ENCODE measurements around the gene TAS1R1. TPM values are rescaled to one million over a fixed set of nuclear protein-coding genes. Genes with fewer than 3 reads are reported as not detected.
A peak's percentile ranks its signal among the peaks of the same experiment; 100 is the strongest.
"Not testable (repeated sequence)": the region's sequence is repeated elsewhere in the genome, so short reads cannot be mapped to it uniquely, and the experiment has no call there.

Gene TAS1R1
- total RNA-seq, 2 experiments from 2014 or later = not detected

DNA sequence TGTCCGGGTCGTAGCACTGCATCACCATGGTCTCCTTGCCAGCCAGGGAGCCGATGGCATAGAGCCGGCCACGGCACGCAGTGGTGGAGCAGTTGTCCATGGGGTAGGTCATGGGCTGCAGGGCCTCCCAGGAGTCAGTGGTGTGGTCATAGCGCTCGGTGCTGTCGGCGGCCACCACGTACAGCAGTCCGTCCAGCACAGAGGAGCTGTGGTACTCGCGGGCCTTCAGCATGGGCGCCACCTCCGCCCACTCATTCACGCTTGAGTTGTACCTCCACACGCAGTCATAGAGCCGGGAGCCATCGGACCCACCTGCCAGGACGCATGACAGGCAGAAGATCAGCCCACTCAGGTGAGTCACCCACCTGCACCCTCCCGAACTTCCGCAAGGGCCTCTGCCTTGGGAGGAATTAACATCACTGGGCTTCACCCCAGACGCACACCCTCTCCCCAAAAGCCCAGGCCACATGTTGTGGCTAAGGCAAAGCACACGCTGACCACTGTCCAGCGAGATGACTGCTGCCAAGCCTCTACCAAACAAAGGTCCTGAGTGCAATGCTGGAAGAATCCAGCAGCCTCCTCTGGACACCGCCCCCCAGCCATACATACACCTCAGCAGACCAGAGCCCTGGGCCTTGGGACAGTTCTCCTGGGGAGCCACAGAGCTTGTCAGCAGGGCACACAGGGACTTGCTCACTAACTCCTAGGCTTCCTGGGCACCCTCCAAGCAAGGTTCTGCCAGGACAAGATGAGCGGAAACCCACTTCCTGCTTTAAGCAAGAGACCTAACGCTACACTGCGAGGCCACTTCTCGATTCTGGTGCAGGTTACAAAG lies 44.3 kb downstream of the TAS1R1 start:
- Mint-ChIP-seq H3K4me3 (peak overlapping the region; percentile 93), H3K9me3 (no peaks in the 10 kb centered on the region), H3K4me1 (ENCODE audit: low read depth) (peaks cover 36% of the 10 kb centered on the region), H3K27ac (peak overlapping the region; percentile 90), H3K36me3 (ENCODE audit: low read depth) (peaks cover 47% of the 10 kb centered on the region), H3K27me3 (no peaks in the 10 kb centered on the region)
- TF ChIP-seq, protein P1, sequence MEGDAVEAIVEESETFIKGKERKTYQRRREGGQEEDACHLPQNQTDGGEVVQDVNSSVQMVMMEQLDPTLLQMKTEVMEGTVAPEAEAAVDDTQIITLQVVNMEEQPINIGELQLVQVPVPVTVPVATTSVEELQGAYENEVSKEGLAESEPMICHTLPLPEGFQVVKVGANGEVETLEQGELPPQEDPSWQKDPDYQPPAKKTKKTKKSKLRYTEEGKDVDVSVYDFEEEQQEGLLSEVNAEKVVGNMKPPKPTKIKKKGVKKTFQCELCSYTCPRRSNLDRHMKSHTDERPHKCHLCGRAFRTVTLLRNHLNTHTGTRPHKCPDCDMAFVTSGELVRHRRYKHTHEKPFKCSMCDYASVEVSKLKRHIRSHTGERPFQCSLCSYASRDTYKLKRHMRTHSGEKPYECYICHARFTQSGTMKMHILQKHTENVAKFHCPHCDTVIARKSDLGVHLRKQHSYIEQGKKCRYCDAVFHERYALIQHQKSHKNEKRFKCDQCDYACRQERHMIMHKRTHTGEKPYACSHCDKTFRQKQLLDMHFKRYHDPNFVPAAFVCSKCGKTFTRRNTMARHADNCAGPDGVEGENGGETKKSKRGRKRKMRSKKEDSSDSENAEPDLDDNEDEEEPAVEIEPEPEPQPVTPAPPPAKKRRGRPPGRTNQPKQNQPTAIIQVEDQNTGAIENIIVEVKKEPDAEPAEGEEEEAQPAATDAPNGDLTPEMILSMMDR (IDR thresholded peaks at IDR 0.05) = no peak
- peak; percentile 84 for DNase-seq
- ATAC-seq = peak; percentile 15
- ChIA-PET POLR2A (interaction anchor here (0.6 to 7.0 kb wide), 7 partner anchors 10 to 45 kb away, joined by 3 to 59 read pairs (median 9); partner anchors contain the start of genes NOL9, PHF13, TAS1R1 and ZBTB48), CTCF (interaction anchor here (0.9 to 2.8 kb wide), 9 partner anchors 11 to 47 kb away, joined by 3 to 11 read pairs (median 5); partner anchors contain the start of genes NOL9 and ZBTB48)
- intact Hi-C loops (cut with micrococcal nuclease) = no loop called here

DNA sequence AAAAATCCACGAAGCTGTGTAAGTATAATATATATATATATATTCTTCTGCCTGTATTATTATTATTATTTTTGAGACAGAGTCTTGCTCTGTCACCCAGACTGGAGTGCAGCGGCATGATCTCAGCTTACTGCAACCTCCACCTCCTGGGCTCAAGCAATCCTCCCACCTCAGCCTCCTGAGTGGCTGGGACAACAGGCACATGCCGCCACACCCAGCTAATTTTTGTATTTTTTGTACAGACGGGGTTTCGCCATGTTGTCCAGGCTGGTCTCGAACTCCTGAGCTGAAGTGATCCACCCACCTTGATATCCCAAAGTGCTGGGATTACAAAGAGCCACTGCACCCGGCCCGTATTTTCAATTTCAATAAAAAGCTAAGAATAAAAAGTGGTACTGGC lies 44.9 kb downstream of the TAS1R1 start:
- H3K27me3 Mint-ChIP-seq; ATAC-seq; DNase-seq; H3K9me3 Mint-ChIP-seq; intact Hi-C loops (cut with micrococcal nuclease): not testable (repeated sequence)
- POLR2A ChIA-PET = interaction anchor here (0.6 to 7.0 kb wide), 11 partner anchors 10 to 367 kb away, joined by 3 to 59 read pairs (median 4); partner anchors contain the start of genes NOL9, PHF13, TAS1R1 and THAP3
- CTCF ChIA-PET = interaction anchor here (1.0 to 2.8 kb wide), 9 partner anchors 11 to 46 kb away, joined by 3 to 11 read pairs (median 5); partner anchors contain the start of genes NOL9 and ZBTB48
- Mint-ChIP-seq H3K4me1 (ENCODE audit: low read depth) (peaks cover 39% of the 10 kb centered on the region), H3K36me3 (ENCODE audit: low read depth) (peaks cover 44% of the 10 kb centered on the region), H3K27ac (peak overlapping the region; percentile 94), H3K4me3 (peak overlapping the region; percentile 93)

DNA sequence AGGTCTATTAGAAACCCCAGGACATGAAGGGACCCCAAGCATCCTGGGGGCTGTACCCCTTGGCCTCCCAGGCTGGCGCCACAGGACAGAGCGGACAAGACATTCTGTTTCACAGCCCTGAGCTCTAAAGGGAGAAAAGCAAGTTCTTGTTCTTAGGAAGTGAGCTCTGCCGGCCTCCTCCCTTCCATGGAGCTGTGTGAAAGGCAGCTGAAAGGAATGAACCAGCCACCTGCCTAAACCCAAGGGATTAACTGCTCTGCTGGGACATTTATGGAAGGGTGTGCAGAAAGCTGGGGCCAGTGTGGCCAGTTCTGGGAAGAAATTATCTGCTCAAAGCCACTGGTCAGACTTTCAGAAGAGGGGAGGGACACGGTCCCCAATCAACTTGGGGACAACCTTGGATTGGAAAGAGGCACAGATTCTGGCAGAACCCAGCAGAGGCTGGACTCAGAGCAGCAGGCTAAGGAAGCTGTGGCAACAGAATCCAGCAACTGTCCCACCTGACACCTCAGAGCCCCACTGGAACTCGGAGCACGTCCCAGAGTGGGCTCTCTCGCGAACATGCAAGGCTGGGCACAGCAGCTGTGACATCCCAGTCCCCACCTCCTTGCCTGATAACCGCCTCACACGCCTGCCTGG lies 45.4 kb downstream of the TAS1R1 start:
- ATAC-seq (no peak), DNase-seq (no peak)
- intact Hi-C loops (cut with micrococcal nuclease) = no loop called here
- ChIA-PET CTCF (interaction anchor here (1.0 to 2.8 kb wide), 8 partner anchors 10 to 46 kb away, joined by 3 to 11 read pairs (median 5); partner anchors contain the start of genes NOL9 and ZBTB48), POLR2A (interaction anchor here (0.6 to 7.0 kb wide), 13 partner anchors 9 to 368 kb away, joined by 3 to 59 read pairs (median 4); partner anchors contain the start of genes NOL9, PHF13, TAS1R1 and THAP3)
- Mint-ChIP-seq H3K27me3 (no peaks in the 10 kb centered on the region), H3K4me1 (ENCODE audit: low read depth) (peaks cover 42% of the 10 kb centered on the region), H3K27ac (peak overlapping the region; percentile 94), H3K4me3 (peak overlapping the region; percentile 93), H3K36me3 (ENCODE audit: low read depth) (peaks cover 40% of the 10 kb centered on the region), H3K9me3 (no peaks in the 10 kb centered on the region)
- TF ChIP-seq, protein P1 (IDR thresholded peaks at IDR 0.05) = no peak

DNA sequence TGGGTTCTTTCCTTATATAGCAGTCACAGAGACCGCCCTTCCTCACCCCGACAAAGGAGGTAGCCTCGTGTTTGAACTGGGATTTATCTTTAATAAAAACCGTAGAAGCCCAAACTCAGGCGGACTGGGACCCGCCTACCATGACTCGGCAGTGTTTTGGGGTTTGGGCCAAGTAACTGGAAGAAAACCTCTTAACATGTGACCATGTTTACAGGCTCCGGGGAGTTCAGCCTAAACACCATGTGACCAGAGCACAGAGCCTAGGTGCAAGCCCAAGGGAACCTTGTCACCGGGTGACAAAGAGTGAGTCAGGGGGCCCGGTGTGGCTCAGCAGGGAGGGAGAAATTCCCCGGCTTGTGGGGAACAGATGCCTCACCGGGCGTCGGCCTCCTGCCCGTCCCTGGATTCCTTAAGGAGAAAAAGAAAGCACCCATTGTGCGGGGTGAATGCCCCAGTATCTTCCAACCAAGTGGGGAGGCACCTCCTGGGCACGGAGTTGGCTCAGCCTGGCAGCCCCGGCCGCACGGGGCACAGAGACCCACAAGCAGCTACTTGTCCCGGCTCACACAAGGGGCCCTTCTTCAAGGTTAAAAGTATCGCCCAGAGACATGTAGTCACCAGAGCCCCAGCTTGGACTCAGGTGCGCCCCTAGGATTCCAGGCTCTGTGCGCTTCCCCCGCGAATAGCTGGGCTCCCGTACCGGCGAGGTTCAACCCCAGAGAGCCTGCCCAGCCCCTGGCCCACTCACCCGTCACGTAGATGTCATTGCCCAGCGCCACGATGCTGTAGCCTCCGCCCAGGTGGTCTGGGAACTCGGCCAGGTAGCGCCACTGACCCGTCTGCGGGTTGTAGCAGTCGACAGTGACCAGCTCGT lies 46.2 kb downstream of the TAS1R1 start:
- peaks cover 34% of the 10 kb centered on the region for H3K36me3 Mint-ChIP-seq (ENCODE audit: low read depth)

More for the DNA sequence above, 46.2 kb downstream of the TAS1R1 start:
- no peaks in the 10 kb centered on the region for H3K9me3 Mint-ChIP-seq
- ChIA-PET POLR2A (interaction anchor here (0.6 to 7.0 kb wide), 15 partner anchors 9 to 184 kb away, joined by 3 to 59 read pairs (median 4); partner anchors contain the start of genes CAMTA1, NOL9, PHF13 and PLEKHG5), CTCF (interaction anchor here (1.0 to 2.8 kb wide), 8 partner anchors 9 to 47 kb away, joined by 3 to 11 read pairs (median 5); partner anchors contain the start of genes NOL9, THAP3 and ZBTB48)
- peak overlapping the region; percentile 94 for H3K27ac Mint-ChIP-seq
- peak; percentile 92 for DNase-seq
- ATAC-seq = peak; percentile 66
- TF ChIP-seq, protein P1 (IDR thresholded peaks at IDR 0.05) = no peak
- H3K27me3 Mint-ChIP-seq = no peaks in the 10 kb centered on the region
- H3K4me3 Mint-ChIP-seq = peak overlapping the region; percentile 93
- intact Hi-C loops (cut with micrococcal nuclease) = no loop called here
- H3K4me1 Mint-ChIP-seq (ENCODE audit: low read depth) = peaks cover 41% of the 10 kb centered on the region

Data from activated CD8-positive, alpha-beta T cell treated with anti-CD3 and anti-CD28 coated beads for 36 hours (primary cell).